ENCODE data around the gene CFAP47.
A peak's percentile ranks its signal among the peaks of the same experiment; 100 is the strongest.
"Not testable (repeated sequence)": the region's sequence is repeated elsewhere in the genome, so short reads cannot be mapped to it uniquely, and the experiment has no call there.

The CFAP47 gene, protein sequence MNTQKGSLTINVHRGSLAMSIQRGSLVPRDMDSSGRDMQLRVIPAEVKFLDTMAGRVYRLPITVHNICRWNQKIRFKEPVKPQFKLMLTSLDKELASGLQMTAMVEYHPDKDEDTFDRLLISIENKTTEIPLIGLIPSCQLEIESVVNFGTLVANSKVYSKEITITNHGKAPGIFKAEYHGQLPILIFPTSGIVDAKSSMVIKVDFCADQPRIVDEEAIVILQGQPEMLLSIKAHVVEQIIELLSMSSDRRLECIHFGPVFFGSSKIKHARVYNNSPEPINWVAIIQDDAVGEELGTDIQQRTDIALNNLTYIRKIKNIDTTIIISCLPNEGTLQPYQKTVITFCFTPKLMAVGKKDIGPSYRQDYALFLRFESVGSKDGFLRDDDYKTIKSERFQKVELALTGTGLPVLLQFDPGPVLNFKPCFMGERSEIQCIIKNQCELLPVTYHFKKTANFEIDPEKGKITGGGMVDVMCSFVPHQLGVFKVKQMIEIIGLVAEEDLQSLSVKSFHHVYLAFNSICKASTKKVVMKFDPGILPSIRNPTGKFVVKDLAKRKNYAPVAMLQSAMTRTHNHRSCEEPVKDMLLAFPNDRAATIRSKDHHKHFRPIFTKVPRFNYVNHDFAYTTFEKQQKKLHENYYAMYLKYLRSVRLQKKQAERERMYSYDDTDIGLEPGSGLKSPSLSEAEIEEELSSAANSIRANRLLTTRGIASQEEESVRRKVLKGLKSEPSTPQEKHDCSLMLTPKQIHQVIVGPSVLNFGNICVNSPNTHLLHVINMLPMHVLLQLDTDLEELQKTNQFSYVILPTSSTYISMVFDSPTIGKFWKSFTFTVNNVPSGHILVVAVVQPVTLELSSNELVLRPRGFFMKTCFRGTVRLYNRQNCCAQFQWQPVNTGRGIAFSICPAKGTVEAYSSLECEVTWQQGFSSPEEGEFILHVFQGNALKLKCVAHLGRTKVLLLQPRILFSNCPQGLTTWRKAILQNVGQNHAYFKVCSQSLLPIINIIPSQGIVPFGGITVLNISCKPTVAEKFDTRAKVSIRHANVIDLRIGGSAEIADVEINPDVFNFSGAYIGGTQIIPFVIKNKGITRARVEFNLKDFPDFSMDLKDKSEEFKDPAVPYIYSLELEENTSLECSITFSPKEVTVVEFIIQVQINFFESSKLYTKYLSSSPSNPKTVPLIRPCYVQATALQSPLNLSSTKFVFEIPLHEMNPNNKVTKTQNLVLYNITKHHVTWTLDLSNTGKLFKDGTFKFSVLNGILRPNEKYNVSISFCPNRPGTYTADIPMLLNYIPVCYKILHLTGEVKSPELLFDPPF (N-terminal part only)

DNA sequence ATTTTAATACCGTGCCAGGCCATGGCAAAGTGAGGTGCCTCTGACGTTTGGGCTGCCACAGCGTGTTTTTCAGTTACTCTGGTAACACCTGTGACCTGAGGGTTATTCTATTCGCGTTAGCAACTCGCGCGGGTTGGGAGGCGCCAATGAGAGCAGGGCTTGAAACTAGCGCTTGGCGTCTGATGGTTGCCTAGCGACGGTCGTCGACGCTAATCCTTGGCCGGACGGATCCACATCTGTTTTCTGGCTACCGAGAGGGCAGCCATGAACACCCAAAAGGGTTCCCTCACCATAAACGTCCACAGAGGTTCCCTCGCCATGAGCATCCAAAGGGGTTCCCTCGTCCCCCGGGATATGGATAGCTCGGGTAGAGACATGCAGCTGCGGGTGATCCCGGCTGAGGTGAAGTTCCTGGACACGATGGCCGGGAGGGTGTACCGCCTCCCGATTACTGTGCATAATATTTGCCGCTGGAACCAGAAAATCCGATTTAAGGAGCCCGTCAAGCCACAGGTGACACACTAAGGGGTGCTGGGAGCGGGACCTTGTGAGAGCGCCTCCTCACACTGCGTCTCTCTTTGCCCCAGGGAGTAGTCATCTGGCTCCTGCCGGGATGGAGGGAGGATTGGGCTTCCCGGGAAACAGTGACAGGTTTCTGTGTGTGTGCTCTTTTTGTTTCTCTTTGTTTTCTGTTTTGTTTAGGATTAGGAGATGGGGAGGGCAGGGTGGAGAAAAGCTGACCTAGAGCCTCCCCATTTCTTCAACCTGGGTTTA, at the start of gene CFAP47:
Gene CFAP47, plus strand, starts transcription at position 199 of the 774 bp plus-strand sequence. Its CDS starts 66 bp downstream, at position 265.
- peak; percentile 51 for DNase-seq (ENCODE audit: low spot score)

DNA sequence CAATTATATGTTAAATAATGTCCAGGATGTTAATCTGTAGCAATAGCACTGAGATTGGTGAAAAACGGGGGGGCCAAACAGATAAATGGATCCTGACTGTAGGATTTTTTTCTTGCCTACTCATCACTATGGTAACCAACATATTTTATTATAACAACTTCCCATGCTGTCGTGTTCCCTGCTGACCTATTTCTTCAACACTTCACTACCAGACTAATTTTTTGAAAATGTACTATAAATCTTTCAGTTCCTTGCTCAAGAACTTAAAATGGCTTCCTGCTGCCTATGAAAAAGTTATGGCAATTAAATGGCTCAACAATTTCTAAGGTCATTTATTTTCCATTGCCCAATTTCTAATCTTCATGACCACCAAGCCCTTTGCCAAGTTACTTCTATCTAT, 38.9 kb upstream of the CFAP47 start:
- DNase-seq (ENCODE audit: low spot score): no peak

DNA sequence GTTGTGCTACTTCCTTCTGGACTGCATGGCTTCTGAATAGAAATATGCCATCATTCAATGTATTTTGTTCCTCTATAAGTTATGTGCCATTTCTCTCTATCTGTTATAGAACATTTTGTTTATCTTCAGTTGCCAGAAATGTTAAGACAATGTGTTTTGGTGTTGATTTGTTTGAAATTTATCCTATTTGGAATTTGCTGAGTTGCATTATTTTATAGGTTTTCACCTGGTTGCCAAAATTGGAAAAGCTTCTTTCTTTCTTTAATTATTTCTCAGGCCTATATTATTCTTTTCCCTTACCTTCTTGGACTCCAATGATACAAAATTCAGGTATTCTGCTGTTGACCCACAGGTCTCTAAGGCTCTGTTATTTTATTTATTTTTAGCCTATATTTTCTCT, 33.4 kb upstream of the CFAP47 start:
- DNase-seq (ENCODE audit: low spot score): no peak

DNA sequence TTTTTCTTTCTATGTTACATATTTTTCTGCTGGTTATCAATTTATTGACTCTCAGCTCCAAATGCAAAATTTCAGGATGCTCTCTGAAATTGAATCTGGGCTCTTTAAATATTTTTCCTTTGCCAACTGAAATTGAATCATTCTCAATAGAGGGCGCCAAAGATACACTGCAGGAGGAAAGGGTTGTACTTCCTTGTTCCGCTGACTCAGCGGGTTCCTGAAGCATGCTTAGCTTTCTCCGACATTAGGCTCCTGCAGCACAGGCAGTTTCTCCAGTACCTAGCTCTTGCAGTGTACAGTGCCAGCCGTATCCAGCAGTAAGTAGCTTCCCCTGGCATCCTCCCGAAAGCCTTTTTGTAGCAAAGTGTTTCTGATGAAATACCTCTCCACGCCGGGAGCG, 28.8 kb upstream of the CFAP47 start:
- DNase-seq (ENCODE audit: low spot score): no peak

DNA sequence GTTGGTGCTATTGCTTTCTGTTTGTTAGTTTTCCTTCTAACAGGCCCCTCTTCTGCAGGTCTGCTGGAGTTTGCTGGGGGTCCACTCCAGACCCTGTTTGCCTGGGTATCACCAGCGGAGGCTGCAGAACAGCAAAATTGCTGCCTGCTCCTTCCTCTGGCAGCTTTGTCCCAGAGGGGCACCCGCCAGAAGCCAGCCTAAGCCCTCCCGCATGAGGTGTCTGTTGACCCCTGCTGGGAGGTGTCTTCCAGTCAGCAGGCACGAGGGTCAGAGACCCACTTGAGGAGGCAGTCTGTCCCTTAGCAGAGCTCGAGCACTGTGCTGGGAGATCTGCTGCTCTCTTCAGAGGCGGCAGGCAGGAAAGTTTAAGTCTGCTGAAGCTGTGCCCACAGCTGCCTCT, 67.3 kb downstream of the CFAP47 start:
- DNase-seq (ENCODE audit: low spot score): not testable (repeated sequence)

DNA sequence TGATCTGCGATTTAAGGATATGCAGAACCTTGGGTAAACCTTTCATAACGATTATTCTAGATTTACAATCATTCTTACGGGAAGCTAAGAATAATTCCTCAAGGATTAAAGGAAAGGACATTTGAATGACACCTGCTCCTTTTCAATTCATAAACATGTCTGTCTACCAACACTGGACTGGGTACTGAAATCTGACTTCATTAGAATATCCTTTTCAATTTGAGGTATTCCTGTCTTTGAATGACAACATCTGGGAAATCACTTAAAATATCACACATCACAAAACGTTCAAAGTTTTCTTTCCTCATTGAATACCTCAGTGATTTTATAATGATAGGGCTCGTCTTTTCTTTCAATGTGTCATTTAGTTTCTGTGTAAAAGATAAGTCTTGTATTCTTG, 87.7 kb downstream of the CFAP47 start:
- DNase-seq (ENCODE audit: low spot score): no peak

DNA sequence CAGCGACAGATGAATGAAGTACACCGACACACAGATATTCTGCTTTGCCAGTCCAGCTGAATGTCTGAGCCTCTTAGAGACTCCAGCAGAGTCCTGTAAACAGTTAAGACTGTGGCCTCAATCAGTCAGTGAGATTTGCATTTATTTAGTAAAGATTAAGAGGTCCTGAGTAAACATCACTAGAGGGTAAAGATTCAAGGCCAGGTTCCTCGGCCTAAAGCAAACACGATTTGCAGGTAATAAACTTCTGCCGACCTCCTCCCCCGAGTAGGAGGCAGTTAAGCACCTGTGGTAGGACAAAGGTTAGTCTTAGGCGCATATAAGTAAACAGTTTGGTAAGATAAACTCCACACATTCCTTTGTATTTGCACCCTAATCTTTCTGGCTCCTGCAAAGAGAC, 99.6 kb downstream of the CFAP47 start:
- no peak for DNase-seq (ENCODE audit: low spot score)

DNA sequence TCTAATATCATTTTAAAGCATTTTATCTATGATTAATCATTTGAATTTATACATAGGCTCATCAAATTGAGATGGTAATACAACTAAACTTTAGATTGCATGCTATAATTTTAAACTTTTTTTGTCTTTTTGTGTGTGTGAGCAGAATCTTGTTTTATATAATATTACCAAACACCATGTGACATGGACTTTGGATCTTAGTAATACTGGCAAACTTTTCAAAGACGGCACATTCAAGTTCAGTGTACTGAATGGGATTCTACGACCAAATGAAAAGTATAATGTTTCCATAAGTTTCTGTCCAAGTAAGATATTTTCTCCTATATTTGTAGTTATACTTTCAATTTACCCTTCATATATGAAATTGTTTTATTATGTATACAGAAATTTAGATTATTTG, 116.0 kb downstream of the CFAP47 start:
- DNase-seq (ENCODE audit: low spot score): no peak

DNA sequence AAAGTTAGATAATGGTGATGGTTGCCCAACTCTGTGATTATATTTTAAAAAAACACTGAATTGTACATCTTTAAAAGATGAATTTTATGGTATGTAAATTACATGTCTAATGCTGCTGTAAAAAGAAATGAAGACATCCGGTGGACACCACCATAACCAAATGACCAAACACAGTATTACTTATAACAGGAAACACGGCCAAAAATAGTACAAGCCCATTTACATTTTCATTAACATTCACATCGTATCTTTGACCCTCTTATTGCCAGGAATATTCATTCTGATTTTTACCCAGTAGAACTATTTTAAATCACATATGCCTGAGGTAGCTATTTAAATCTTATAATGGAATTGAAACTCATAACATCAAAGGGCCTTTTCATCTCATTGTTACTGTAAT, 143.2 kb downstream of the CFAP47 start:
- DNase-seq (ENCODE audit: low spot score): no peak

DNA sequence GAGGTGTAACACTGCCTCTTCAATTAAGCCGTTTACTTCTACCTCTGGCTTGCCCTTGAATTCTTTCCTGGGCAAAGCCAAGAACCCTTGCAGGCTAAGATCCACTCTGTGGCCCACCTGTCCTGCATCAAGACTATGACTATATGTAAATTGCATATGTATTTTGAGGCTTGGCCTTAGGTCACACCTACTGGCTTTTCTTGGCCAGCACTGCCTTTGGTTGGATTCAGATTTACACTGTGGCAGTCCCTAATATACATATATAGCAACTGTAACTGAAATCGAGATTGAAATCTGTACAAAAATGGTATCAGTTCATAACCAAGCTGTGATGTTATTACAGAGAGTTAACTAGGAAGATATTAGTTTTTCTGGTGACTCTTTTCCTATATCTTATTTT, 151.5 kb downstream of the CFAP47 start:
- no peak for DNase-seq (ENCODE audit: low spot score)

DNA sequence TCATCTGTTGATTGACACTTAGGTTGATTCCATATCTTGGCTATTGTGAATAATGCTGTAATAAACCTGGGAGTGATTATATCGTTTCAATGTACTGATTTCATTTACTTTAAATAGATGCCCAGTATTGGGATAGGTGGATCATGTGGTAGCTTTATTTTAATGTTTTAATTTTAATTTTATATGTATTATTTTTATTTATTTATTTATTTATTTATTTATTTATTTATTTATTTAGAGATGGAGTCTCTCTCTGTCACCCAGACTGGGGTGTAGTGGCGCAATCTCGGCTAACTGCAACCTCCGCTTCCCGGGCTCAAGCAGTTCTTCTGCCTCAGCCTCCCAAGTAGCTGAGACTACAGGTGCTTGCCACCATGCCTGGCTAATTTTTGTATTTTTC, 155.5 kb downstream of the CFAP47 start:
- not testable (repeated sequence) for DNase-seq (ENCODE audit: low spot score)

DNA sequence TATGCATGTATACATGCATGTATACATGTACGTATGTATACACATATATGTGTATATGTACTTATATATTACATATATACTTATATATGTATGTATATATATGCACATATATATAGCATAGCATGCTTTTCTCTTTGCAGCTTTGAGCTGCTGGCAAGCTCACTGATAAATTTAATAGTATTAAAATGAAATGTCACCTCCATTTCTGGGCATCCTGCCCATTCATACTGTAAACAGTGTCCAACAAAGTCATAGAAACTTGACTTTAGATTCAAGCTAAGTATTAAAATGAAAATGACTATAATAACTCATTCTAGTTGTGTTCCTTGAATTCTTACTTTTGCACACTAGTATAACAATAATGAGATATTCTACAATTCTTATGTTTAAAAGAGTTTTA, 163.7 kb downstream of the CFAP47 start:
- no peak for DNase-seq (ENCODE audit: low spot score)

DNA sequence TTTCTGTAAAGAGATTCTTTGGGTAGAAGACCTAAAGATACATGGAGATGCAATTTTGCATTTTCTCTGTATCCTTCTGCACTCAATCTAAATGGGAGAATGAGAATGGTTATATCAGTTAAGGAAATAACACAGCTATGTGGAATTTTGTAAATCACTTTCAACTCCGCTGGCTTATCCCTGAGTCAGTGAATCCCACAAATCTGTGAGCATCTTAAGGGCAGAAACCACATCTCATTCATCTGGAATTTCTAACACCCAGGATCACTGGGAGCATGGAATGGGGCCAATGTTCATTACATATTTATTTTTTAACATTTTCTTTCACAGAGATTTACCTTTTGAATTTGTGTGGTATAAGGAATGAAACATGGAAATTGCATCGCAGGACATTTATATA, 167.8 kb downstream of the CFAP47 start:
- DNase-seq (ENCODE audit: low spot score): no peak

DNA sequence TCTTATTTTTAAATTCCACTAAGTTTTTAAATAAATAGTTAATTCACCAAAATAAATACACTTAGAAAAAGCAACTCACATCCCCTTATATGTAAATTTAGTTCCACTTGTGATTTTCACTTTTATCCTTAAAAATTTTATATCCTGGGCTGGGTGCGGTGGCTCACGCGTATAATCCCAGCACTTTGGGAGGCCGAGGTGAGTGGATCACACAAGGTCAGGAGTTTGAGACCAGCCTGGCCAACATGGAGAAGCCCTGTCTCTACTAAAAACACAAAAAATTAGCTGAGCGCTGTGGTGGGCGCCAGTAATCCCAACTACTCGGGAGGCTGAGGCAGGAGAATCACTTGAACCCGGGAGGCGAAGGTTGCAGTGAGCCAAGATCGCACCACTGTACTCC, 169.4 kb downstream of the CFAP47 start:
- not testable (repeated sequence) for DNase-seq (ENCODE audit: low spot score)

DNA sequence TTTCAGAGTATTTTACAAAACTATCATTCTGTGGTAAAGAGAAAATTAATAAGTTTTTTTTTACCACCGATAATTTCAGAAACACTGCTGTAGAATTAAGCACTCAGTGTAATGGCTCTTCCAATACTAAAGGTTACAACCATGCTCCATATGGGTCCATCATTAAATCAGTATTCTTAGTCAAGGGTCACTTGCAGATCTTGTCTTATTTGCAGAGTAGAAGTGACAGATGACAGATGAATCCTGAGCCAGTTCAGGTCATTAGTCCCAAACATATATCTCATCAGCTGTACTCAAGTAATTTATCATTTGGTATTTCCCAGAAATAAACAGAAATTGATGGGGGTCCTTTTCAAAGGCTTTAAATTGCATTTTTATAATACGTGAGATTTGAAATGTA, 182.9 kb downstream of the CFAP47 start:
- no peak for DNase-seq (ENCODE audit: low spot score)

DNA sequence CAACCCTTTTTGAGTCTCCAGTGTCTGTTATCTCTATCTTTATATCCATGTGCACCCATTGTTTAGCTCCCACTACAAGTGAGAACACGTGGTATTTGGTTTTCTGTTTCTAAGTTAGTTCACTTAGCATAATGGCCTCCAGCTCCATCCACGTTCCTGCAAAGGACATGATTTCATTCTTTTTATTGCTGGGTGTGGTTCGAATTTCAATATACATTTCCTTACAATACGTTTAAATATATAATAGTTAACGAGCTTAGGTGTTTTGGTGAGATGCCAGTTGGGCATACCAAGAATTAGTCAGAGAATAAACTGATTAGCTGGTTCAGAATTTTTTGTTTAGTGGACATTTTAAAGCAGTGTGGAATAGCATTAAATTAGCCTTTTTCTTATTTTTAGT, 196.7 kb downstream of the CFAP47 start:
- DNase-seq (ENCODE audit: low spot score): no peak

DNA sequence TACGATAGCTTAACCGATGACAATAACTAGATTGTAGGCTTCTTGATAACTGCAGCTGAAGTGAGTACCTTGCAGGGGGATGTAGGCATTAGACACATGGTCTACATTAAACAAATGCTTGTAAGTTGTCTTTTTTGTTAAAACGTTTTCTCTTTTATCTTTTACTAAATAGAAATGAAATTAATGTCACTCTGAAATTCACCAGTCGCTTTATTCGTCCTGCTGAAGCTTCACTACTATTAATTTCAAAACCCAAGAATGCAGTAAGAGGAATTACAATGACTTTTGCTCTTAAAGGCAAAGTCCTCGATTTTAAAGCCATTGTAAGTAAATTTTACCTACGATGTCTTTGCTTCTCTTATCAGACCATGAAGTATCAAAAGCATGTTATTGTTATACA, 239.7 kb downstream of the CFAP47 start:
- no peak for DNase-seq (ENCODE audit: low spot score)

DNA sequence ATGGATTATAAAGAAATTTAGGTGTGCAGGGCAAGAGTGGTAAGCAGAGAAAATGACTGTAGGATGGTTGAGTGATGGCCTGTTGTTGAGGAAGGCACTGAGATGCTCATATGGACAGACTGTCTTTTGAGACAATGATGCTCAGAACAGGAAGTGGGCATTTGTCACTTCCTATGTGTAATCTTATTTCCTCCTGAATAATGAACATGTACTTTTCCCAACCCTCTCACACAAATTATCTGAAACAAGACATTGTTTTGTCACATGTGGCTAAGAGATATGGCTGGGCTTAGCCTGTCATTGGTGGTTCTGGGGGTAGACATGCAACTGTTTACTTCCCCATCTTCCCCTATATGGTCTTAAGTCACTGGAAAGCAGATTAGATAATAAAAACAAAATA, 240.5 kb downstream of the CFAP47 start:
- DNase-seq (ENCODE audit: low spot score): no peak

DNA sequence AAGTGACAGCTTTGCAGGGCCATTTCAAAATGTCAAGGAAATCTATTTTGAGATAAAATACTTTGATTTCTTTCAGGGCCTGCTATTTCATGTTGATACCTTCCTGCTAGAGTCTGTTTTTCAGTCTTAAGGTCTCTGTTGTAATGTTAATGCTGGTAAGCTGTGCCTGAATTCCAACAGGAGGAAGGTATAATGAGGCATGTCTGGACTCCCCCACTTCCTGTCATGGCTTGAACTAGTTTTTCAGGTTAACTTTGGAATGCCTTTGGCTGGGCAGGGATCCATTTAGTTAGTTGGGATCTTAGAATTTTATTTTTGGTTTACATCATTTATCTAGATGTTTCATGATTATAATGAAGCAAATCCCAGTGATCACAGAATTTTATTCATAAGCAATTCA, 279.0 kb downstream of the CFAP47 start:
- DNase-seq (ENCODE audit: low spot score): no peak

DNA sequence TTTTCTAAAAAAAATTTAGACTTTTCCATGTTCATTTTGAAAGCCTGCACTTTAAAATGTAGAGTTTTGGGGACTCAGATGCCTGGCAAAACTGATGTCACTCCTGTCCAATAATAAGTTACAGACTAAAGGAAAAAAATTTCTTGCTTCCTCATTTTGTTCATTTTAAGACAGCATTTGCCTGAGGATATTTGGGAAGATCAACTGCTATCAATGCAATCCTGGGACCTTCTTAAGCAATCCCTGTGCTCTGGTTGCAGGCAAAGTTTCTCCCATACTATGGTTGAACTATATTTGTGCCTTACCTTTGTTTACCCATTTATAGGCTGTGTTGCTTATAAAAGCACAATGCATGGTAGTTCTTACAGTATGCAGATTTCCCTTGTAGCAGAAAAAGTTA, 280.4 kb downstream of the CFAP47 start:
- DNase-seq (ENCODE audit: low spot score): no peak

DNA sequence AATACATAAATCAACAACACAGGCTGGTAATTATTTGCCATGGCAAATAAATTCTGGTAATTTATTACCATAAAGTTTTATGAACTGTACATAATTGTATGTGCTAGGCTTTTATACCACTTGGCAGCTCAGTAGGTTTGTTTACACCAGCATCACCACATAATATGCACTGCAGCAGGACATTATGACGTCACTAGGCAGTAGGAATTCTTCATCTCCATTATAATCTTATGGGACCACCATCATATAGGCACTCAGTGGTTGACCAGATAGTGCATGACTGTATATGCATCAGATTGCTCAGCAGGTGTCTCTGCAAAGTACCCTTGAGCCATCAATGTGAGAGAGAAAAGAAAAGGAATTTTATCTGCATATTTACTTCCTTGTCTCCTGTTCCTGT, 295.4 kb downstream of the CFAP47 start:
- no peak for DNase-seq (ENCODE audit: low spot score)

DNA sequence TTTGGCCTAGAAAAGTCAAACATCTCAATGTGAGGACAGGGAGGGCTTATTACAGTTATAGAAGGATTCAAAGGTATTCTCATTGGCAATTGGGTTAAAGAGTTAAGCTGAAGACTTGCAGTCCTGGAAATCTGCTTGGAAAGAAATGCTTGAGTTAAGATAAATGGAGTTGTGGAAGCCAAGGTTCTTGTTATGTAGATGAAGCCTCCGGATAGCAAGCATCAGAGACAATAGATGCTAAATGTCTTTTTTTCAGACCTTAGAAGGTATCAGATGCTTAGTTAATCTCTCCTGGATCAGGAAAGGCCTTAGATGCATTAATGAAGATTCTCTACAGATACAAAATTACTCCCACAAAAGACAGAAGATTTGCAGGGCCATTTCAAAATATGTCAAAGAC, 299.3 kb downstream of the CFAP47 start:
- DNase-seq (ENCODE audit: low spot score): no peak
